Liver (tissue), 9 donors: Measurements from ENCODE around the gene CGRRF1. TPM values are rescaled to one million over a fixed set of nuclear protein-coding genes. Genes with fewer than 3 reads are reported as not detected.
A peak's percentile ranks its signal among the peaks of the same experiment; 100 is the strongest.

Experiments used
- DNase-seq: peaks from one replicate; pipeline ENCODE4 v3.0.0-alpha.2; 2017; ENCODE audit warnings: low spot score
- H3K27ac ChIP-seq, 2 donors: one replicate each; pipeline ENCODE4 v1.7.0; 2013; ENCODE audit warnings: inconsistent platforms in 2 of 2, low read length in 2 of 2, control low read depth in 1 of 2, low read depth in 1 of 2, mild to moderate bottlenecking in 1 of 2
- H3K27me3 ChIP-seq, 4 donors: one replicate each; pipeline versions ENCODE4 v1.6.1 to v1.7.0; 2013; ENCODE audit warnings: low read length in 3 of 4, inconsistent platforms in 1 of 4, mild to moderate bottlenecking in 1 of 4, moderate library complexity in 1 of 4; ENCODE audit not compliant: control insufficient read depth in 4 of 4, insufficient read depth in 4 of 4
- H3K36me3 ChIP-seq, 4 donors: one replicate each; pipeline versions ENCODE4 v1.6.1 to v1.7.0; 2013; ENCODE audit warnings: low read length in 3 of 4, mild to moderate bottlenecking in 3 of 4, low read depth in 1 of 4, moderate library complexity in 1 of 4; ENCODE audit not compliant: control insufficient read depth in 4 of 4, insufficient read depth in 3 of 4
- H3K4me1 ChIP-seq, 4 donors: one replicate each; pipeline versions ENCODE4 v1.6.1 to v1.7.0; 2013; ENCODE audit warnings: low read length in 3 of 4, mild to moderate bottlenecking in 3 of 4, moderate library complexity in 1 of 4; ENCODE audit not compliant: control insufficient read depth in 4 of 4, insufficient read depth in 4 of 4
- H3K4me3 ChIP-seq, 3 donors: one replicate each; pipeline versions ENCODE4 v1.6.1 to v1.7.0; 2013; ENCODE audit warnings: low read length in 3 of 3, control low read depth in 1 of 3, low read depth in 1 of 3, mild to moderate bottlenecking in 1 of 3
- H3K9ac ChIP-seq, 2 donors: one replicate each; pipeline ENCODE4 v1.7.0; 2013; ENCODE audit warnings: low read length in 2 of 2, mild to moderate bottlenecking in 2 of 2, moderate library complexity in 2 of 2, control low read depth in 1 of 2, low read depth in 1 of 2
- H3K9me3 ChIP-seq, 4 donors: one replicate each; pipeline versions ENCODE4 v1.6.1 to v1.7.0; 2013; ENCODE audit warnings: low read length in 3 of 4; ENCODE audit not compliant: control insufficient read depth in 4 of 4
- EGR1 ChIP-seq, 2 donors: IDR thresholded peaks; 2 replicates each; pipeline ENCODE4 v1.6.1; 2016 to 2018; ENCODE audit warnings: antibody characterized with exemption in 2 of 2, low read depth in 2 of 2
- GABPA ChIP-seq, 2 donors: IDR thresholded peaks in 1 of 2; conservative IDR thresholded peaks in 1 of 2; 2 replicates each; pipeline ENCODE4 v1.6.1; 2016; ENCODE audit warnings: antibody characterized with exemption in 2 of 2, mild to moderate bottlenecking in 1 of 2, moderate library complexity in 1 of 2
- HNF4A ChIP-seq, 2 donors: conservative IDR thresholded peaks; 2 replicates each; pipeline ENCODE4 v1.6.1; 2016; ENCODE audit warnings: antibody characterized with exemption in 2 of 2, mild to moderate bottlenecking in 2 of 2
- JUND ChIP-seq, 2 donors: IDR thresholded peaks; 2 replicates each; pipeline ENCODE4 v1.6.1; 2016; ENCODE audit warnings: antibody characterized with exemption in 2 of 2
- NR2F2 ChIP-seq: IDR thresholded peaks from 2 replicates; pipeline ENCODE4 v1.6.1; 2016; ENCODE audit warnings: antibody characterized with exemption
- RAD21 ChIP-seq, 2 donors: IDR thresholded peaks; 2 replicates each; pipeline ENCODE4 v1.6.1; 2016; ENCODE audit warnings: antibody characterized with exemption in 2 of 2, mild to moderate bottlenecking in 2 of 2
- RXRA ChIP-seq, 2 donors: IDR thresholded peaks; 2 replicates each; pipeline ENCODE4 v1.6.1; 2017 to 2018; ENCODE audit warnings: antibody characterized with exemption in 2 of 2, mild to moderate bottlenecking in 1 of 2
- SP1 ChIP-seq: IDR thresholded peaks from 2 replicates; pipeline ENCODE4 v1.6.1; 2018; ENCODE audit warnings: antibody characterized with exemption, mild to moderate bottlenecking
- TAF1 ChIP-seq: conservative IDR thresholded peaks from 2 replicates; pipeline ENCODE4 v1.6.1; 2016; ENCODE audit warnings: antibody characterized with exemption, mild to moderate bottlenecking
- YY1 ChIP-seq: IDR thresholded peaks from 2 replicates; pipeline ENCODE4 v1.6.1; 2016; ENCODE audit warnings: antibody characterized with exemption, mild to moderate bottlenecking
- WGBS: extraction: QIAGEN DNeasy Blood & Tissue Kit; methylation state at CpG from one replicate; pipeline ENCODE4 v1.1.7; 2013; 5-methylcytosine and 5-hydroxymethylcytosine counted together
- polyA plus RNA-seq, 2 donors: library from polyadenylated mRNA; stranded (reverse) in 1 of 2; unstranded in 1 of 2; fragments of 200-250 nt in 1 of 2; fragments of >200 nt in 1 of 2; fragmentation: Nextera tagmentation in 1 of 2; extraction: Ambion mirVana in 1 of 2; gene quantifications; one replicate each; pipeline versions ENCODE4 v1.2.1 to v1.2.3, GENCODE V29; 2013 to 2015
- total RNA-seq, 2 donors: library from RNA; depleted of rRNA; stranded (reverse); fragments of >200 nt; gene quantifications; one replicate each; pipeline ENCODE4 v1.2.3, GENCODE V29; 2014
- TF ChIP-seq, protein P1 (sequence below): fragments of 150-350 bp; IDR thresholded peaks from 2 replicates; pipeline ENCODE4 v1.5.1; 2017; ENCODE audit warnings: improper control_type of control experiment, low read depth, low read length; ENCODE audit not compliant: missing input control
- TF ChIP-seq, protein P2 (sequence below): IDR thresholded peaks from 2 replicates; pipeline ENCODE4 v1.6.1; 2016; ENCODE audit warnings: antibody characterized with exemption
- donor health status: healthy.
- donor health status: healthy.
- donor health status: healthy.
- donor health status: healthy.
- donor health status: healthy.

Gene CGRRF1
- total and polyA plus RNA-seq, 4 donors = 4.6 to 11.2 (median 5.0) TPM

DNA sequence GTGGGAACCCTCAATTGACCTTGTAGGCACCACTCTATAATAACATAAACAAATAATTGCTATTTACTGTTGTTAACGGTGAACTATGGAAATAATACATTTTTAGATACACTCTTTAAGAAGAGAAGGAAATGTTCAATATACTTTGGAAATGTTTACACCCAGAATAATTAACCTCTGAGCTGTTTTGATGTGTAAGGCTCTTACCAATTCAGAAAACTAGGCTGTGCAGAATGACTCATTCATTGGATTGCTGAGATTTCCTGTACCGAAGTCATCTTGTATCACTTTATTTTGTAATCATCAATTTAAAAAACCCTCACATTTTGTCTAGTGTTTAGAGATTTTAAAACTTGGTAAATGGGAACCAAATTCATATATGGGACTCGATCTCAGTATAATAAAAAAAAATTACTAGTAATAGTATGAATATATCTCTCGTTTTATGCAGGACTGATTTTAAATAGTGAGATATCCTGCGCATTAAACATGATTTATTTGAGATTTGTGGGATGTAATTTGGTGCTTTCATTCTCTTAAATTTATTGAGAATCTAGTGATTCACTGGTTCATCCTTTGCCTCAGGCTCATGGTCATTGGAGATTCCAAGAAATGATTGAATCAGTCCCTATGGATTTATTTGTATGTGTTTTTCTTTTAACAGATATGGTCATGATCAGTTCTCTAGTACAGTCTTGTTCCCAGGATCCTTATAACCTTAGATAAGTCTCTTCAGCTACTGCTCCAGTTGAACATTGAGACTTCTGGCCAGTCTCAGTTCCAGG lies 61.1 kb downstream of the CGRRF1 start:
- 72% methylated on average over 5 of the region's 5 CpGs for WGBS
- Histone ChIP-seq H3K9me3 (peaks cover 0 to 5% (median under 1%) of the 10 kb centered on the region in 4 donors), H3K4me3 (no peak overlapping the region), H3K4me1 (peaks cover 0 to 22% (median 17%) of the 10 kb centered on the region in 4 donors), H3K36me3 (no peaks in the 10 kb centered on the region), H3K9ac (no peak overlapping the region), H3K27me3 (no peaks in the 10 kb centered on the region), H3K27ac (peak overlapping the region in 1 of 2 donors; percentile 57)
- TF ChIP-seq EGR1 (IDR thresholded peaks at IDR 0.05; ENCODE audit: low read depth in 2 of 2) = no peak
- no peak for DNase-seq

DNA sequence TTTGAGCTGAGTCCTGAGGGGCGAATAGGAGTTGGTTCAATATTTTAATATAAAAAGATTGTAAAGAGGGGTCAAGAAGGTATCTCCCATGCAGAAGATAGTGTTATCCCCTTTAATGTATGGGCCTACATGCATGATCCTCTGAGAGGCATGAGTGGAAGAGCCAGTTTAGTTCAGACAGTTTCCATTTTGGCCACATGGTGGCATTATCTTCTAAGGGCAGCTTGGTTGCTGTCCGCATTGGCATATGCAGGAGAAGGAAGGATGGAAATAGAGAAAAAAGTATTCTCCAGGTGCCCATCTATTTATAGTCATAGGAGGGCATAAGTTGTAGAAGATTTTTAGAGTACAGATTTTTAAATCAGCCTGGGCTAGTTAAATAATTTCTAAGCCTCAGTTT lies 62.6 kb downstream of the CGRRF1 start:
- H3K9me3 ChIP-seq = peaks cover 0 to 5% (median under 1%) of the 10 kb centered on the region in 4 donors
- no peaks in the 10 kb centered on the region for H3K36me3 ChIP-seq
- no peak for DNase-seq
- H3K4me3 ChIP-seq = no peak overlapping the region
- H3K4me1 ChIP-seq = peaks cover 0 to 22% (median 17%) of the 10 kb centered on the region in 4 donors
- TF ChIP-seq, protein P1, sequence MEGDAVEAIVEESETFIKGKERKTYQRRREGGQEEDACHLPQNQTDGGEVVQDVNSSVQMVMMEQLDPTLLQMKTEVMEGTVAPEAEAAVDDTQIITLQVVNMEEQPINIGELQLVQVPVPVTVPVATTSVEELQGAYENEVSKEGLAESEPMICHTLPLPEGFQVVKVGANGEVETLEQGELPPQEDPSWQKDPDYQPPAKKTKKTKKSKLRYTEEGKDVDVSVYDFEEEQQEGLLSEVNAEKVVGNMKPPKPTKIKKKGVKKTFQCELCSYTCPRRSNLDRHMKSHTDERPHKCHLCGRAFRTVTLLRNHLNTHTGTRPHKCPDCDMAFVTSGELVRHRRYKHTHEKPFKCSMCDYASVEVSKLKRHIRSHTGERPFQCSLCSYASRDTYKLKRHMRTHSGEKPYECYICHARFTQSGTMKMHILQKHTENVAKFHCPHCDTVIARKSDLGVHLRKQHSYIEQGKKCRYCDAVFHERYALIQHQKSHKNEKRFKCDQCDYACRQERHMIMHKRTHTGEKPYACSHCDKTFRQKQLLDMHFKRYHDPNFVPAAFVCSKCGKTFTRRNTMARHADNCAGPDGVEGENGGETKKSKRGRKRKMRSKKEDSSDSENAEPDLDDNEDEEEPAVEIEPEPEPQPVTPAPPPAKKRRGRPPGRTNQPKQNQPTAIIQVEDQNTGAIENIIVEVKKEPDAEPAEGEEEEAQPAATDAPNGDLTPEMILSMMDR = peak; percentile 53
- TF ChIP-seq RAD21 (IDR thresholded peaks at IDR 0.05) = peak; percentile 76 to 78
- TF ChIP-seq GABPA (IDR thresholded peaks at IDR 0.05 in 1 of 2, conservative IDR thresholded peaks at IDR 0.05 in 1 of 2) = no peak
- H3K27ac ChIP-seq = no peak overlapping the region
- no peak overlapping the region for H3K9ac ChIP-seq
- H3K27me3 ChIP-seq = no peaks in the 10 kb centered on the region
- 95% methylated on average over 2 of the region's 2 CpGs for WGBS

DNA sequence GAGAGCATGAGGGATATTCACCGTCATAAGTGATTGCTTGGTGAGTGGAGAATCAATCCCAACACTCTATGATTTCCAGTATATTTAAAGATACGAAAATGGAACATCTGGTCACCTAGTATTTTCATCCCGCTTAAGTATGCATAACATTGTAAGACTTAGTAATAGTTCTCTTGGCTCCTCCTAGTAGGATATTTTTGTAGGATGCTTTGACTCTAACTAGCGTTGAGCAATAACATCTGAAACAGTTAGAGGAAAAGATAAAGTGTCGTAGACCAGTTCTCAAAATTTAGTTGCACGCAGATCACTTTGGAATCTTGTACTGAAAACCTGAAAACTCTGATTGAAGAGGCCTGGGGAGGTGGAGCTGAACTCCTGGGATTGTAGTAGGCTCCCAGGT lies 64.8 kb downstream of the CGRRF1 start:
- no peak for DNase-seq
- H3K9ac ChIP-seq = no peak overlapping the region
- WGBS = 89% methylated on average over 6 of the region's 6 CpGs

DNA sequence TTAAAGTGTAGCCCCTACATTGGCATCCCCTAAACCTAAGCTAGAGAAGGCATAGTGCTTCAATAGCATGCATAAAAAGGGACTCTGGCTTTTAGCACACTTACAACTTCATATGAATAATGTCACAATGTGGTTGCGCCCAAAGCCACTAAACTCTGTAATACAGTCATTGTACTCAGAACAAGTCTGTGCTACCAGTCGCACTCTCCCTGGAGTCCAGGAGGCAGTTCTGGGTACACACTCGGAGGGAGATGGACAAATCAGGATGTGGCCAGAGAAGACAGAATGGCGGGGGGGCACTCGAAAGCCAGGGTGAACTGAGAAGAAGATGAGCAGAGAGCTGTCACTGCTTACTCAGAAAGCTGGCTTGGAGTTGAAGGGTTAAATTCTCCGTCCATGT lies 67.8 kb downstream of the CGRRF1 start:
- Histone ChIP-seq H3K4me3 (no peak overlapping the region), H3K27me3 (no peaks in the 10 kb centered on the region), H3K27ac (no peak overlapping the region), H3K4me1 (no peaks in the 10 kb centered on the region), H3K36me3 (no peaks in the 10 kb centered on the region), H3K9ac (no peak overlapping the region), H3K9me3 (no peaks in the 10 kb centered on the region)
- no peak for DNase-seq
- no peak for TF ChIP-seq NR2F2
- no peak for TF ChIP-seq SP1
- TF ChIP-seq HNF4A (conservative IDR thresholded peaks at IDR 0.05) = no peak
- no peak for TF ChIP-seq JUND (IDR thresholded peaks at IDR 0.05)
- TF ChIP-seq RXRA (IDR thresholded peaks at IDR 0.05) = no peak
- no peak for TF ChIP-seq YY1
- no peak for TF ChIP-seq RAD21 (IDR thresholded peaks at IDR 0.05)
- TF ChIP-seq, protein P2, sequence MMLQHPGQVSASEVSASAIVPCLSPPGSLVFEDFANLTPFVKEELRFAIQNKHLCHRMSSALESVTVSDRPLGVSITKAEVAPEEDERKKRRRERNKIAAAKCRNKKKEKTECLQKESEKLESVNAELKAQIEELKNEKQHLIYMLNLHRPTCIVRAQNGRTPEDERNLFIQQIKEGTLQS = no peak
- TF ChIP-seq, protein P1 = no peak
- WGBS = 93% methylated on average over 6 of the region's 6 CpGs

More for the DNA sequence above, 64.8 kb downstream of the CGRRF1 start:
- peaks cover 0 to 10% (median 6%) of the 10 kb centered on the region in 4 donors for H3K4me1 ChIP-seq
- no peak overlapping the region for H3K27ac ChIP-seq
- no peak for TF ChIP-seq TAF1
- H3K9me3 ChIP-seq = peaks cover 0 to 5% (median under 1%) of the 10 kb centered on the region in 4 donors
- no peak overlapping the region for H3K4me3 ChIP-seq
- no peaks in the 10 kb centered on the region for H3K36me3 ChIP-seq
- no peaks in the 10 kb centered on the region for H3K27me3 ChIP-seq
